ENCODE results near the gene TMEM222.
A peak's percentile ranks its signal among the peaks of the same experiment; 100 is the strongest.

Gene TMEM222

DNA sequence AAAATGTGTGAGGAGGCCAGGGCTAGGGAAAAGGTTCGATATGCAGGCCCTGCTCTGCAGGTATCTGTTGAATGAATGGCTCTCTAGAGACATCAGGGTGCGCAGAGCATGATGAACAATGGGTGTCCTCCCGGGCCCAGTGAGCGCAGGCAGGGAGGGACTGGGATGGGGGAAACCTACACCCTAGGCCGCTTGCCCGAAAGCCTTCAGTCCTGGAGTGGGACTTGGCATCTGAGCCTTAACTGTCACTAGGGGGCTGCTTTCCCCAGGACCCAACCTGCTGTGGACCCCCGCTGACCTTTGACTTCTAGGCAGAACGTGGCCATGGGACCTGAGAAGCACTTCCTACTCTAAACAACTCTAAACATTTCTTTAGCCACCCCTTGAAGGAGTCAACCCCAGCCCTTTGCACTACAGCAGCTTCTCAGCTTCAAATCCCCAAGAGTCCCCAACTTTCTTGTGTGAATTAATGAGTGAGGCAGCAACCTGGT, 45.2 kb downstream of the TMEM222 start:
- Mint-ChIP-seq H3K9me3 (no peaks in the 10 kb centered on the region), H3K27ac (ENCODE audit: low read depth) (no peak overlapping the region), H3K27me3 (no peaks in the 10 kb centered on the region), H3K4me3 (peak overlapping the region; percentile 75), H3K36me3 (ENCODE audit: insufficient read depth) (no peaks in the 10 kb centered on the region), H3K4me1 (peaks cover 28% of the 10 kb centered on the region)
- ATAC-seq (replicated peaks; ENCODE audit: extremely low read depth, poor library complexity, severe bottlenecking) (no peak), DNase-seq (ENCODE audit: low spot score in 2 of 2) (no peak)

DNA sequence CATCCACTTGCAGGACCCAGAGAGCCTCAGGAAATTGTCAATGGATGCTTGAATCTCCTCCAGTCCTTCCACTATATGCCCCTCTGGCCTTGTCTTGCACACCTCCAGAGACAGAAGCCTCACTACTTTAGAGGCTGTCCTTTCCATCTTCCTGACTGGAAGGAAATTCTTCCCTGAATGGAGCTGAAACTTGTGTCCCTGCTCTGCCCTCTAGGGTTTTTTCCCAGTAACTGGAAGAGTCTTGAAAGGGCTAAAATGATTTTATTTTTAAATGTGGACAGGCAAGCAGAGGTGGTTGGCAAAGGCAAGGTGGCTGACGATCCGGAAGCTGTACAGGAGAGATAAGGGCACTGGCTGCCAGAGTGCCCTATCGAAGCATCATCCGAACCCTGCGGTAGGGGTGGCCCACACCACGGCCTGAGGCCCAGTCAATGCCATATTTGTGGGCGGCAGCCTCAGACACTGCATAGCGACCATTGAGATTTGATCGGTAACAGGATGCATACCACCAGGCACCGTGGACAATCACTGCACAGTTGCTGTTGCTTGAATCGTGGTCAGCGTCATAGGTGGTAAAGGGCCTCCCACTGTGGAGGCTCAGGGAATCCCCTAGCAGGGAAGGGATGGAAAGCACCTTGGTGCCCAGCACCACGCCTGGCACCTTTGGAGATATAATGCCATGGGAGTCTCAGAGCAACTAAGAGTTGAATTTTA, 47.1 kb downstream of the TMEM222 start:
- no peak for ATAC-seq (replicated peaks; ENCODE audit: extremely low read depth, poor library complexity, severe bottlenecking)
- H3K27ac Mint-ChIP-seq (ENCODE audit: low read depth), result no peak overlapping the region
- no peak overlapping the region for H3K4me3 Mint-ChIP-seq
- no peaks in the 10 kb centered on the region for H3K9me3 Mint-ChIP-seq
- H3K36me3 Mint-ChIP-seq (ENCODE audit: insufficient read depth), result no peaks in the 10 kb centered on the region
- H3K27me3 Mint-ChIP-seq, result no peaks in the 10 kb centered on the region
- DNase-seq (ENCODE audit: low spot score in 2 of 2), result no peak
- peaks cover 27% of the 10 kb centered on the region for H3K4me1 Mint-ChIP-seq

DNA sequence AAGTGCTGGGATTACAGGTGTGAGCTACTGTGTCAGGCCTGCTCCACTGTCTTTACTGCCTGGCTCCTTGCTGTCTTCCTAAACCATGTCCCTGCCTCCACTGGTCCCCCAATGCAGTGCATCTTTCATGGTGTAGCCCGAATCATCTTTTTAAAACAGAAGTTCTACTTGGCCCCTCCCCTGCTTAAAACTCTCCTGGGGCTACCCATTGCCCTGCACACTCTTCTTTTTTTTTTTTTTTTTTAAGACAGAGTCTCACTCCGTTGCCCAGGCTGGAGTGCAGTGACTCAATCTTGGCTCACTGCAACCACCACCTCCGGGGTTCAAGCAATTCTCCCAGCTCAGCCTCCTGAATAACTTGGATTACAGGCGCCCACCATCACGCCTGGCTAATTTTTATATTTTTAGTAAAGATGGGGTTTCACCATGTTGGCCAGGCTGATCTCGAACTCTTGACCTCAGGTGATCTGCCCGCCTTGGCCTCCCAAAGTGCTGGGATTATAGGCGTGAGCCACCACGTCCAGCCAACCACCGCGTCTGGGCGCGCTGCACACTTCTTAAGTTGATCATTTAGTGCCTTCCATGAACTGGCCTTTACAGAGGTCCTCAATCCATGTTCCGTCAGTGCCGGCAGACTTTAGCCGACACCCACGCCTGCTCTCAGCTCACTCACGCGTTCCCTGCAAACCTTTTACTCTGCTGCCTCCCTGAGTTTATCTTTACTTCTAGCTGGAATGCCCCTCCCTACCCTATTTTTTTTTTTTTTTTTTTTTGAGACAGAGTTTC, 50.3 kb downstream of the TMEM222 start:
- H3K4me1 Mint-ChIP-seq, result peaks cover 8% of the 10 kb centered on the region
- H3K36me3 Mint-ChIP-seq (ENCODE audit: insufficient read depth), result no peaks in the 10 kb centered on the region
- no peaks in the 10 kb centered on the region for H3K27me3 Mint-ChIP-seq
- ATAC-seq (replicated peaks; ENCODE audit: extremely low read depth, poor library complexity, severe bottlenecking) (no peak), DNase-seq (ENCODE audit: low spot score in 2 of 2) (no peak)
- H3K4me3 Mint-ChIP-seq, result no peak overlapping the region
- H3K9me3 Mint-ChIP-seq, result no peaks in the 10 kb centered on the region
- H3K27ac Mint-ChIP-seq (ENCODE audit: low read depth), result no peak overlapping the region

DNA sequence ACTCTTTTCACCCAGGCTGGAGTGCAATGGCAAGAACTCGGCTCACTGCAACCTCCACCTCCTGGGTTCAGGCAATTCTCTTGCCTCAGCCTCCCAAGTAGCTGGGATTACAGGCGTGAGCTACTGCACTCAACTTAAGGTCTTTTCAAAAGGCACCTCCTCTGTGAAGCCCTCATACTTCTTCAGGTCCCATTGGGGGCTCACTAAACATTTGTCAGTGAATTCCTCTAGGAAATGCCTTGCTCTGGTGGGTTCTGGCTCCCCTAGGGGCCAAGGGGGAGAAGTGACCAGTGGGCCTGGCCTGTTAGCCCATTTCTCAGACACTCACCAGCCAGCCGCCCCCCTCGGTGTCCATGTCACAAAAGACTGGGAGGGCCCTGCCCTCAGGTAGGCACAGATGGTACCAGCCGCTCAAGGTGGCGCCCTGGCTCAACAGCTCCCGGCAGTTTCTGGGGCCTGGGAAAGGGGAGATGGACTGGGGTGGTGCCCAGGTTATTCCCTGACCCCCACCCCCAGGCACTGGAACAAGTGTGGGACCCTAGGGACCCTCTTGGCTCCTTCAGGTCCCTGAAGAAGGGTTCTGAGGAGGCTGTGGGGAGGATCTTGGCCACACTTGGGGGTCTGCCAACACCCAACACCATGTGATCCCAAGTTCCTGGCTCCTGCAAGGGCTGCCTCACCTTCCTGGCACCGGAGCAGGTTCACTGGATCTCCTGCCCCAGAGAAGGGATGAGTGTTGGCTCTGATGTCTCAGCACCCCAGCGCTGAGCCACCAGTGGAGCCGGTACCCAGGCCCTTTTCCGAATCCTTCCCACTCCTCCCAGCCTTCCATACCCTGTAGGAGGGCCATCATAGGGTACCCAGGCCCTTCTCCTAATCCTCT, 51.1 kb downstream of the TMEM222 start:
- no peak overlapping the region for H3K4me3 Mint-ChIP-seq
- ATAC-seq (replicated peaks; ENCODE audit: extremely low read depth, poor library complexity, severe bottlenecking) (no peak), DNase-seq (ENCODE audit: low spot score in 2 of 2) (no peak)
- no peak overlapping the region for H3K27ac Mint-ChIP-seq (ENCODE audit: low read depth)
- no peaks in the 10 kb centered on the region for H3K36me3 Mint-ChIP-seq (ENCODE audit: insufficient read depth)
- H3K4me1 Mint-ChIP-seq, result peaks cover 8% of the 10 kb centered on the region
- no peaks in the 10 kb centered on the region for H3K27me3 Mint-ChIP-seq
- no peaks in the 10 kb centered on the region for H3K9me3 Mint-ChIP-seq

DNA sequence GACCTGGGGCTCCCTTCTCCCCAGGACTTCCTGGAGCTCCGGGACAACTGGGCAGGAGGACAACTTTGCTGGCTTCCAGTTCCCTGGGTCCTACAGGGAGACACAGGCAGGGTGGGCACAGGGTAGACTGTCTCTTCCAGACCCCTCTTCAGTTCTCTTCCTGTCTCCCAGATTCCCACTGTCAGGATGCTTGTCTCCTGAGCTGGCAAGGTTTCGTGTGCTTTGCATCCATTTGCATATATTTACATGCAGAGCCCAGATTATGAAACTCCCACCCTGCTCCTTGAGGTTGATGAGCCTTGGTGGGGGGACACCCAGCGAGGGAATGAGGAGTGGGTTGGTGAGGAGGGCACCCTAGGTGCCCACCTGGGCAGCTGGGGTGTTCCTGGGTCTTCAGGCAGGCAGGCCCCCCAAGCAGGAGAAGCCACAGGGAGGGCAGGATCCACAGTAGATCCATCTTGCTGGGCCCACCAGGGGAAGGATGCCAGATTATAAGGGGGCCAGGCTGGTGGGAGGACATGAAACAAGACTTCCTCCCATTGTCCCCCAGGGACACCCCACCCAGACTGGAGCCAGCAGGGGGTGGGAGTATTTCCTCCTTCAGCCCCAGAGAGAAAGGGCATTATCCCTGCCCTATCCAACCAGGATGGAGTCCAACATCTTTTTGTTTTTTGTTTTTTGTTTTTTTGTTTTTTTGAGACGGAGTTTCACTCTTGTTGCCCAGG, 52.6 kb downstream of the TMEM222 start, which contains the start of gene FCN3:
Gene FCN3 (minus strand): TSS at position 463 of the 725 bp plus-strand sequence. CDS start 6 bp downstream, at position 457.
- Mint-ChIP-seq H3K27me3 (no peaks in the 10 kb centered on the region), H3K27ac (ENCODE audit: low read depth) (no peak within 1 kb of the TSS), H3K4me1 (no peaks in the 10 kb centered on the region), H3K4me3 (no peak within 1 kb of the TSS), H3K9me3 (no peaks in the 10 kb centered on the region), H3K36me3 (ENCODE audit: insufficient read depth) (no peaks in the 10 kb centered on the region)
- DNase-seq (ENCODE audit: low spot score in 2 of 2), result no peak
- no peak for ATAC-seq (replicated peaks; ENCODE audit: extremely low read depth, poor library complexity, severe bottlenecking)

DNA sequence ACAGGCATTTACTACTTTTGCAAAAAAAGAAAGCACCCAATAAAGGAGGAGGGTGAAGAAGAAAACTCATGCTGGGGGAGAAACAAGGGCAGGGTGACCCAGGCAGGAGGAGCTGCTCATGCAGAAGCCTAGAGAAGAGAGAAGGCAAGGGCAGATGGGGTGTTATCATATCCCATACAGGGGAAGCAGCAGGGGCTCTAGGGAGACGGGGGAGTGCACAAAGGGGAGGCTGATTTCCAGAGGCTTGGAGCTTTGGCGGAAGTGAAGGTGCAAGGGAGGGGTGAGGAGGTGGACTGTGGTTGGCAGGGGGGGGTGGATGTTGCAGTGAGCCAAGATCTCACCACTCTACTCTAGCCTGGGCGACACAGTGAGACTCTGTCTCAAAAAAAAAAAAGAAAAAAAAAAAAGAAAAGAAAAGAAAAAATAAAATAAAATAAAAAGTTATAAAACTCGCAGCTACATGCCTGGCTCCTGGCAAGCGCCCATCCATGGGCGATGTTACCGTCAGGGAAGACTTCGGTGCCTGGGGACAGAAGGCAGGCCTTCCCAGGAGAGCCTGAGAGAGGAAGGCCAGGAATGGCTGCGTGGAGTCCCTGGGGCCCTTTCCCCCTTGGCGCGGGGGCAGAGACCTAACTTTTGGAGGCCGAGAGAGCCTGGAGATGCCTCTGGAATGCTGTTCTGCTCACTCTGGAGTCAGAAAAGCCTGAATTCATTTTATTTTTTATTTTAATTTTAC, 56.0 kb downstream of the TMEM222 start:
- ATAC-seq (replicated peaks; ENCODE audit: extremely low read depth, poor library complexity, severe bottlenecking) (no peak), DNase-seq (ENCODE audit: low spot score in 2 of 2) (no peak)
- no peak overlapping the region for H3K27ac Mint-ChIP-seq (ENCODE audit: low read depth)
- no peaks in the 10 kb centered on the region for H3K27me3 Mint-ChIP-seq
- H3K4me3 Mint-ChIP-seq, result no peak overlapping the region
- no peaks in the 10 kb centered on the region for H3K9me3 Mint-ChIP-seq
- peaks cover 1% of the 10 kb centered on the region for H3K36me3 Mint-ChIP-seq (ENCODE audit: insufficient read depth)
- H3K4me1 Mint-ChIP-seq, result no peaks in the 10 kb centered on the region

DNA sequence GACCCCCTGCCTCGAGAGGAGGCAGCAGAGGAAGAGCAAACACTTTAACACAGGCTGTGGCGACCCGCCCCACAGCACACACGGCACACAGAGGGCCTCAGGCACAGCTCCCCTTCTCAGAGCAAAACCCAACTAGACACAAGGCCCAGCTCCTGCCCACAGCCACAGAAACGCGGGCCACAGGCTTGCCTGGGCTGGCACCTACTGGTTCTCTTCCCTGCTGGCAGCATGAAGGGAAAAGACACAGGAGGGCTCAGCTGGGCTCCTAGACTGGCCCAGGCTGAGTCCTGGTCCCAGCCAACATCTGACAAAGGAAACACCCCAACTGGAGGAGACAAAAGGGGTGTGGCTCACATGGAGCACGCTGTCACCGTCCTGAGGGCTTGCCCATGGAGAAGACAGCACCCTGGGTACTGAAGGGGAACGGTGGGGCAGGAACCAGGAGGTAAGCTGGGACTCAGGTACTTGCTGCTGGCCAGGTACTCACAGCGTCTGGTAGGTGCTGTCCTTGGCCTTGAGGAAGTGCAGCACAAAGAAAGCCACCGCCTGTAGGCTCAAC, 57.7 kb downstream of the TMEM222 start:
- H3K4me3 Mint-ChIP-seq, result no peak overlapping the region
- no peak for ATAC-seq (replicated peaks; ENCODE audit: extremely low read depth, poor library complexity, severe bottlenecking)

DNA sequence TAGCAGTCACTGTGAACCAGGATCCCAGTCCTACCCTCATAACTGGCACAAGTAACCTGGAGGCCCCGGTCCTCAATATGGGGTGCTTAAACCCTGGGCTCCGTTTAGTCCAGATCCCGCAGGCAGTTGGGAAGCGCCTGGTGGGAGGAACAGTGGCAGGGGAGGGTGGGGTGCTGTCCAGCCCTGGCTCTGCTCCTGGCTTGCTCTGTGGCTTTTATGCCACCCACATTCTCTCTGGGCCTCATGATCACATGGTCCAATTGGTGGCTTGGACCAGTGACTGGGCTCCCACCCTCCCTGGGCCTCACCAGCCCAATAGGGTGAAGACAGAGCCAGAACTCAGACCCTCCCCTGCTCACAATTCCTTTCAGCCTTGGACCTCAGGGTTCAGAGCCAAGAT, 58.3 kb downstream of the TMEM222 start:
- no peak overlapping the region for H3K27ac Mint-ChIP-seq (ENCODE audit: low read depth)
- ATAC-seq (replicated peaks; ENCODE audit: extremely low read depth, poor library complexity, severe bottlenecking), result no peak
- H3K9me3 Mint-ChIP-seq, result no peaks in the 10 kb centered on the region
- H3K27me3 Mint-ChIP-seq, result no peaks in the 10 kb centered on the region
- H3K36me3 Mint-ChIP-seq (ENCODE audit: insufficient read depth), result peaks cover 1% of the 10 kb centered on the region
- H3K4me1 Mint-ChIP-seq, result no peaks in the 10 kb centered on the region
- no peak for DNase-seq (ENCODE audit: low spot score in 2 of 2)
- no peak overlapping the region for H3K4me3 Mint-ChIP-seq

More for the DNA sequence above, 57.7 kb downstream of the TMEM222 start:
- Mint-ChIP-seq H3K27me3 (no peaks in the 10 kb centered on the region), H3K27ac (ENCODE audit: low read depth) (no peak overlapping the region), H3K36me3 (ENCODE audit: insufficient read depth) (peaks cover 1% of the 10 kb centered on the region), H3K4me1 (no peaks in the 10 kb centered on the region), H3K9me3 (no peaks in the 10 kb centered on the region)
- no peak for DNase-seq (ENCODE audit: low spot score in 2 of 2)

DNA sequence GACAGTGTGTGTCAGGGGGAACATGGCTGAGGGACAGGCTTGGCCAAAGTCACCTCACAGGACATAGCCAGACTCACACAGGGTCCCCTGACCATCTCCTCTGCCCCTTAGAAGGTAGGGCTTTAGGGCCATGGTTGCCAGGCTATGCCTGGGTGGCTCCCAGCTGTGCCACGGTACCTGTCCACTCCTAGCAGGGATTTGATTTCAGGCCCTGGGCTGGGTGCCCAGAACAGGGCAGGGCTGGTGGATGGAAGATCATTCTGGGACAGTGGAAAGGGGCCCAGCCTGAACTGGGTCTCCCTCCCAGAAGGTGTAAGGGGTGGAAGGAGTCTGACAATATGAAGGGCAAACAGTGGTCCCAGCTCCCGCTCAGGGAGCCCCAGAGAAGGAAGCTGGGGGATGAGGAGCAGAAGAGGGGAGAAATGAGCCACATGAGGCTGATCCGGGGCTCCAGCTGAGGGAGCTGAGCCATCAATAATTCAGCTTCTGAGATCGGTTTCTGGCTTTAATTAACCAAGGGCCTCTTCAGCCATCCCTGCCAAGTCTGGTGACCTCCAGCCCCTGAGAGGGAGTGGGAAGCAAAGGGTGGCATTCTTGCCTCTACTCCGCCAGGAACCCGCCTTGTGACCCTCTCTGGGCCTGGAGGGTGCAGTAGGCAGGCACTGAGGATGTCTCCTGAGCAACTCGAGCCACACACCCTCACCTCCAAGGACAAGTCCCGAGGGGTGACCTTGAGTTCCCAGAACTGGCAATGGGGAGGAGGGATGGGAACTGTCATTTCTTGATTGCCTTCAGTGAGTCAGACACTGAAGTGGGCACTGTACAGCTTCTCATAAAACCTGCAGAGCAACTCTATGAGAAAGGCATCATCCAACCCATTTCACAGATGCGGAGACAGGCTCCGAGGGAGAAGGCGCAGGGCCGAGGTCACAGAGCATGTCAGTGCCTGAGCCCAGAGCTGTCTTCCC, 59.1 kb downstream of the TMEM222 start:
- Mint-ChIP-seq H3K36me3 (ENCODE audit: insufficient read depth) (peaks cover 1% of the 10 kb centered on the region), H3K27me3 (no peaks in the 10 kb centered on the region), H3K27ac (ENCODE audit: low read depth) (peak overlapping the region; percentile 16), H3K4me1 (no peaks in the 10 kb centered on the region), H3K9me3 (no peaks in the 10 kb centered on the region), H3K4me3 (no peak overlapping the region)
- ATAC-seq (replicated peaks; ENCODE audit: extremely low read depth, poor library complexity, severe bottlenecking) (no peak), DNase-seq (ENCODE audit: low spot score in 2 of 2) (no peak)

DNA sequence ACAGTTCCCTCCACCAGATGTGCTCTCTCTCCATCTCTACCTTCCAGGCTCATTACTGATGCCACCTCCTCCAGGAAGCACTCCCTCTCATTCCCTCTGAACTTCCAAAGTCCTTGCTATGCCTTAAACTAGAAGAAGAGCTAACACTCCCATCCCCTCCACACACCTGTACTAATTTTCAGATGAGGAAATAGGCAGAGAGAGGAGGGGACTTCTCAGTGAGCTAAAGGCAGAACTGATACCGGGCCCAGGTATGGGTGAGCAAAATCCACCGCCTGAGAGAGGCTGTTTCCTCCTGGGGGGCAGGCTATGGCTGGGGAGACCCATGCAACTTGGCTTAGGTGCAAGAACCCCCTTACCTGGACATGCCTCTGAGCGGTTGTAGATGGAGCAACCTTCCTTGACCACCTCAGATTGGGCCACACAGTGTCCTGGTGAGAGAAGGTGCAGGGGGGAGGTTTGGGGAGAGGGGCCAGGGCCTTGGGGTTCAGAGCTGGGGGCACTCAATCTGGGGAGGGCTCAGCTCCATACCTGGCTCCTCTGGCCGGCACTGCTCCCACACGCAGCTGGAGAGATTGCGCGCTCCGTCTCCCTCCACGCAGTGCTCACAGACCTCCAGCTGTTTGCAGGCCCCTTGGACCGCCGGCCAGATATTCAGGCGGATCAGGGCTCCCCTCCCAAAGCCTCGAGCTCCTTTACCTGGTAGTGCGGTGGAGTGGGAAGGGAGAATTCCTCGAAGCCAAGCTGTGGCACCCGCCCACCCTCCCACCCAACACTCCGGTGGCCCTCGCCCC, 60.2 kb downstream of the TMEM222 start:
- Mint-ChIP-seq H3K9me3 (no peaks in the 10 kb centered on the region), H3K4me1 (no peaks in the 10 kb centered on the region), H3K36me3 (ENCODE audit: insufficient read depth) (peaks cover 1% of the 10 kb centered on the region), H3K27ac (ENCODE audit: low read depth) (no peak overlapping the region), H3K27me3 (no peaks in the 10 kb centered on the region), H3K4me3 (no peak overlapping the region)
- ATAC-seq (replicated peaks; ENCODE audit: extremely low read depth, poor library complexity, severe bottlenecking) (no peak), DNase-seq (ENCODE audit: low spot score in 2 of 2) (no peak)

All from central memory CD8-positive, alpha-beta T cell (primary cell).